Upper lobe of right lung (tissue), 1 donor: Measurements from ENCODE around the gene RBMS3. TPM values are rescaled to one million over a fixed set of nuclear protein-coding genes. Genes with fewer than 3 reads are reported as not detected.

Experiments
- ATAC-seq: fragments of 200-7000 bp; cut with Tn5 transposase; one replicate; pipeline ENCODE4 v1.9.1; 2020; ENCODE audit warnings: mild to moderate bottlenecking, moderate library complexity
- DNase-seq: peaks from one replicate; pipeline ENCODE4 v3.0.0-alpha.2; 2020
- H3K27ac ChIP-seq: fragments of 200-600 bp; one replicate; pipeline ENCODE4 v1.8.0; 2022
- H3K27me3 ChIP-seq: fragments of 200-600 bp; one replicate; pipeline ENCODE4 v1.8.0; 2022; ENCODE audit warnings: mild to moderate bottlenecking
- H3K36me3 ChIP-seq: fragments of 200-600 bp; one replicate; pipeline ENCODE4 v1.8.0; 2022
- H3K4me1 ChIP-seq: fragments of 200-600 bp; one replicate; pipeline ENCODE4 v1.8.0; 2022
- H3K4me3 ChIP-seq: fragments of 200-600 bp; one replicate; pipeline ENCODE4 v1.8.0; 2022; ENCODE audit warnings: mild to moderate bottlenecking
- H3K9me3 ChIP-seq: fragments of 200-600 bp; one replicate; pipeline ENCODE4 v1.8.0; 2022
- CTCF ChIP-seq: fragments of 200-600 bp; IDR thresholded peaks from one replicate; pipeline ENCODE4 v1.8.0; 2022; ENCODE audit warnings: antibody characterized with exemption
- intact Hi-C: fragments of 100-400 bp; cut with DNase I; formaldehyde crosslinking; loops from one replicate; pipeline ENCODE4 v1.11.0; 2022
- total RNA-seq: library from RNA; stranded (reverse); fragmentation: NEBNext Ultra II Directional; extraction: Animal tissue kit (Norgen Biotek cat#: 25700); gene quantifications from one replicate; pipeline ENCODE4 v1.2.1, GENCODE V29; 2021
- donor health status: DM: no; HTN: yes; CAD: no; lungs with severe emphysema.

RBMS3 gene
- total RNA-seq, 1 donor from 2014 or later = 85.9 TPM

- no peak for DNase-seq
- TF ChIP-seq CTCF = no peak
- H3K4me1 ChIP-seq = no peaks in the 10 kb centered on the region
- no peak overlapping the region for H3K27ac ChIP-seq
- no peak overlapping the region for H3K4me3 ChIP-seq
- H3K27me3 ChIP-seq = no peaks in the 10 kb centered on the region
- peak; percentile 43 for ATAC-seq
- no peaks in the 10 kb centered on the region for H3K9me3 ChIP-seq
- no peaks in the 10 kb centered on the region for H3K36me3 ChIP-seq
- intact Hi-C loops = no loop called here
Observed at GRCh38 chr3:29503958-29504357, 223.1 kb downstream of the RBMS3 start.

GRCh38 chr3:29506502-29506901 lies 225.6 kb downstream of the RBMS3 start:
- Histone ChIP-seq H3K4me1 (no peaks in the 10 kb centered on the region), H3K9me3 (no peaks in the 10 kb centered on the region), H3K27ac (no peak overlapping the region), H3K27me3 (no peaks in the 10 kb centered on the region), H3K4me3 (no peak overlapping the region), H3K36me3 (no peaks in the 10 kb centered on the region)
- DNase-seq (no peak), ATAC-seq (no peak)
- TF ChIP-seq CTCF = no peak
- intact Hi-C loops = no loop called here

GRCh38 chr3:29511701-29512100 lies 230.8 kb downstream of the RBMS3 start:
- H3K27me3 ChIP-seq = no peaks in the 10 kb centered on the region
- no peaks in the 10 kb centered on the region for H3K36me3 ChIP-seq
- ATAC-seq (no peak), DNase-seq (no peak)
- no peak overlapping the region for H3K27ac ChIP-seq
- intact Hi-C loops = no loop called here
- H3K9me3 ChIP-seq = no peaks in the 10 kb centered on the region
- TF ChIP-seq CTCF = no peak
- H3K4me1 ChIP-seq = peaks cover 32% of the 10 kb centered on the region
- no peak overlapping the region for H3K4me3 ChIP-seq

GRCh38 chr3:29512641-29513040 lies 231.8 kb downstream of the RBMS3 start:
- Histone ChIP-seq H3K27me3 (no peaks in the 10 kb centered on the region), H3K27ac (peak overlapping the region; percentile 9), H3K4me1 (peaks cover 32% of the 10 kb centered on the region), H3K9me3 (no peaks in the 10 kb centered on the region), H3K4me3 (no peak overlapping the region), H3K36me3 (no peaks in the 10 kb centered on the region)
- intact Hi-C loops = no loop called here
- peak; percentile 41 for ATAC-seq
- TF ChIP-seq CTCF = no peak
- no peak for DNase-seq

GRCh38 chr3:29513236-29513635 lies 232.4 kb downstream of the RBMS3 start:
- ATAC-seq = peak; percentile 39
- Histone ChIP-seq H3K4me1 (peaks cover 32% of the 10 kb centered on the region), H3K27ac (peak overlapping the region; percentile 9), H3K27me3 (no peaks in the 10 kb centered on the region), H3K9me3 (no peaks in the 10 kb centered on the region), H3K36me3 (no peaks in the 10 kb centered on the region), H3K4me3 (no peak overlapping the region)
- TF ChIP-seq CTCF = no peak
- intact Hi-C loops = no loop called here
- DNase-seq = no peak

GRCh38 chr3:29514170-29514569 lies 233.3 kb downstream of the RBMS3 start:
- no peak for TF ChIP-seq CTCF
- no peak overlapping the region for H3K27ac ChIP-seq
- ATAC-seq (no peak), DNase-seq (no peak)
- H3K9me3 ChIP-seq = no peaks in the 10 kb centered on the region
- peaks cover 32% of the 10 kb centered on the region for H3K4me1 ChIP-seq
- intact Hi-C loops = no loop called here
- no peak overlapping the region for H3K4me3 ChIP-seq
- H3K27me3 ChIP-seq = no peaks in the 10 kb centered on the region
- H3K36me3 ChIP-seq = no peaks in the 10 kb centered on the region
